Spleen (tissue), 7 donors: ENCODE measurements around the gene PCDHB6.

Experiments
- POLR2A ChIP-seq, 3 donors: fragments of 450-650 bp; IDR thresholded peaks; one replicate each; pipeline ENCODE4 v1.5.1; 2017; ENCODE audit warnings: antibody characterized with exemption in 3 of 3, mild to moderate bottlenecking in 1 of 3
- TF ChIP-seq, protein P1 (sequence below), 11 experiments: fragments of 200-600 bp in 7 of 11; fragments of 450-650 bp in 4 of 11; sonication (generic) in 4 of 11; IDR thresholded peaks in 8 of 11; conservative IDR thresholded peaks in 3 of 11; 1 replicate in 7 of 11; 2 replicates in 4 of 11; pipeline versions ENCODE4 v1.4.0 to v1.8.0; 2016 to 2021; ENCODE audit warnings: antibody characterized with exemption in 11 of 11, inconsistent platforms in 4 of 11, mild to moderate bottlenecking in 1 of 11
- donor health status: DM: no; HTN: no; CAD: no; lungs with moderate emphysema.
- donor health status: DM: no; HTN: no; CAD: no.
- donor health status: DM: no; HTN: no; CAD: no.

DNA sequence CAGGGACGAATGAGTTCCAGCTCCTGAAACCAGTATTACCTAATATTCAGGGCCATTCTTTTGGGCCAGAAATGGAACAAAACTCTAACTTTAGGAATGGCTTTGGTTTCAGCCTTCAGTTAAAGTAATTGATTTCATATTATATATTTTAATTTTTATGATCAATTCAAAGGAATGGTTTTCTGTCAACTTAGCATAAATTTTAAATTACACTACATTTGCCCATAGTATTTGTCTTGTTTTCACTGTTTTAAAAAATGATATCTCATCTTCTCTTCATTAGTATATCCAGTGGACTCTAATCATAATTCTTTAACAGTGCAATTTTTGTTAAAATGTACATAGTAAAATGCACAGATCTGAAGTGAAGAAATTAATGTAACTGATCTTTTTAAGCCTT lies 30.5 kb downstream of the PCDHB6 start:
- TF ChIP-seq, protein P1, sequence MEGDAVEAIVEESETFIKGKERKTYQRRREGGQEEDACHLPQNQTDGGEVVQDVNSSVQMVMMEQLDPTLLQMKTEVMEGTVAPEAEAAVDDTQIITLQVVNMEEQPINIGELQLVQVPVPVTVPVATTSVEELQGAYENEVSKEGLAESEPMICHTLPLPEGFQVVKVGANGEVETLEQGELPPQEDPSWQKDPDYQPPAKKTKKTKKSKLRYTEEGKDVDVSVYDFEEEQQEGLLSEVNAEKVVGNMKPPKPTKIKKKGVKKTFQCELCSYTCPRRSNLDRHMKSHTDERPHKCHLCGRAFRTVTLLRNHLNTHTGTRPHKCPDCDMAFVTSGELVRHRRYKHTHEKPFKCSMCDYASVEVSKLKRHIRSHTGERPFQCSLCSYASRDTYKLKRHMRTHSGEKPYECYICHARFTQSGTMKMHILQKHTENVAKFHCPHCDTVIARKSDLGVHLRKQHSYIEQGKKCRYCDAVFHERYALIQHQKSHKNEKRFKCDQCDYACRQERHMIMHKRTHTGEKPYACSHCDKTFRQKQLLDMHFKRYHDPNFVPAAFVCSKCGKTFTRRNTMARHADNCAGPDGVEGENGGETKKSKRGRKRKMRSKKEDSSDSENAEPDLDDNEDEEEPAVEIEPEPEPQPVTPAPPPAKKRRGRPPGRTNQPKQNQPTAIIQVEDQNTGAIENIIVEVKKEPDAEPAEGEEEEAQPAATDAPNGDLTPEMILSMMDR (IDR thresholded peaks at IDR 0.05 in 8 of 11, conservative IDR thresholded peaks at IDR 0.05 in 3 of 11), result no peak
- no peak for TF ChIP-seq POLR2A (IDR thresholded peaks at IDR 0.05)
